ENCODE measurements around the gene NTRK3.

DNA sequence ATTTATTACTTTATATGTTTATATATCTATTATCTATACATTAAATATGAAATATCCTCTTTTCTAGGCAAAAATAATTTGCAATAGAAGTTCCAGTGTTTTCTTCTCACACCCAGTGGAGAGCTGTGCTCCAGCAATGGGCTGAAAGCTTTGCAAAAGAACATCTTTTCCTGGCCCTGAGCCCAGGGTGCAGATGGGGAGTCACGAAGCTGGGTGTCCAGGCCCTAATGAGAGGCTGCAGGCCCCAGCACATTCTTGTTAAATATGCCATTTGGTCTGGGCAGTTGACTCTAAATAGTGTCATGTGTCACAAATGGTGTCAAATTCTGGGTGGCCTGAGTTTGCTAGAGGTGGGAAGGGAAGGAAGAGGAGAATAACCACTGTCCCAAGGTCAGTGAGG lies 5.7 kb downstream of the NTRK3 start:
- TF ChIP-seq EZH2phosphoT487 (IDR thresholded peaks at IDR 0.05; ENCODE audit: insufficient read depth, low read depth): no peak
- no peak for TF ChIP-seq EZH2 (IDR thresholded peaks at IDR 0.05; ENCODE audit: insufficient read depth, poor library complexity, severe bottlenecking)
